C4-2B (cell line): ENCODE data around the gene ASZ1.

Experiments used
- H3K27ac ChIP-seq: fragments of 450-650 bp; 2 replicates; pipeline ENCODE4 v1.5.1; 2017
- ZFX ChIP-seq: fragments of 450-650 bp; IDR thresholded peaks from 2 replicates; pipeline ENCODE4 v1.6.1; 2017
- TF ChIP-seq, protein P1 (sequence below): fragments of 450-650 bp; conservative IDR thresholded peaks from 2 replicates; pipeline ENCODE4 v1.5.1; 2017; ENCODE audit warnings: mild to moderate bottlenecking

ASZ1 gene

DNA sequence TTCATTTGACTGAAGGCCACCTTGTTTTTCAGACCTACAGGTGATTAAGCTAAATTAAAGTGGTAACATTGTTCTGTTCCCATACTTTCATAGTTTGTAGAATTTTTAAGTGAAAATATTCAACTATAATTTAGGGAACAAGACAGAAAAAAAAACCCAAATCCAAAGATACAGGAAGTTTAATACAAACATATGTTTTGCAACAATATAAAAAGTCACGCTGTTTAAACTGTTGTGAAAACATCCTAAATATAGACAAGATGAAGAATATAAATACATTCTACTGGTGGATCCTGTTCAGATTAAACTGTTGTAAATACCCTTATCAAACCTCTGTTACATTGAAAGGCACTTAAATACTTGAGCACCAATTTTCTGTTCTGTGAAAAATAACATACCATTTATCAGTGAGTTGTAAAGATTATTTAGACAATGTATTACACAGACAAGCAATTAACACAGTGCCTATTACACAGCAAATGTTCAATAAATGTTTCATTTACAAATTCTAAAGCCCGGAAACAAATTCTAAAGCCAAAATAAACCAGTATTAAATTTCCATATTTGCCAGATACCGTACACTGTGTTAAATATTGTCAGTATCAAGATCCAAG lies 14.2 kb downstream of the ASZ1 start:
- TF ChIP-seq ZFX: no peak
- TF ChIP-seq, protein P1, sequence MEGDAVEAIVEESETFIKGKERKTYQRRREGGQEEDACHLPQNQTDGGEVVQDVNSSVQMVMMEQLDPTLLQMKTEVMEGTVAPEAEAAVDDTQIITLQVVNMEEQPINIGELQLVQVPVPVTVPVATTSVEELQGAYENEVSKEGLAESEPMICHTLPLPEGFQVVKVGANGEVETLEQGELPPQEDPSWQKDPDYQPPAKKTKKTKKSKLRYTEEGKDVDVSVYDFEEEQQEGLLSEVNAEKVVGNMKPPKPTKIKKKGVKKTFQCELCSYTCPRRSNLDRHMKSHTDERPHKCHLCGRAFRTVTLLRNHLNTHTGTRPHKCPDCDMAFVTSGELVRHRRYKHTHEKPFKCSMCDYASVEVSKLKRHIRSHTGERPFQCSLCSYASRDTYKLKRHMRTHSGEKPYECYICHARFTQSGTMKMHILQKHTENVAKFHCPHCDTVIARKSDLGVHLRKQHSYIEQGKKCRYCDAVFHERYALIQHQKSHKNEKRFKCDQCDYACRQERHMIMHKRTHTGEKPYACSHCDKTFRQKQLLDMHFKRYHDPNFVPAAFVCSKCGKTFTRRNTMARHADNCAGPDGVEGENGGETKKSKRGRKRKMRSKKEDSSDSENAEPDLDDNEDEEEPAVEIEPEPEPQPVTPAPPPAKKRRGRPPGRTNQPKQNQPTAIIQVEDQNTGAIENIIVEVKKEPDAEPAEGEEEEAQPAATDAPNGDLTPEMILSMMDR: no peak
- H3K27ac ChIP-seq: no peak overlapping the region

DNA sequence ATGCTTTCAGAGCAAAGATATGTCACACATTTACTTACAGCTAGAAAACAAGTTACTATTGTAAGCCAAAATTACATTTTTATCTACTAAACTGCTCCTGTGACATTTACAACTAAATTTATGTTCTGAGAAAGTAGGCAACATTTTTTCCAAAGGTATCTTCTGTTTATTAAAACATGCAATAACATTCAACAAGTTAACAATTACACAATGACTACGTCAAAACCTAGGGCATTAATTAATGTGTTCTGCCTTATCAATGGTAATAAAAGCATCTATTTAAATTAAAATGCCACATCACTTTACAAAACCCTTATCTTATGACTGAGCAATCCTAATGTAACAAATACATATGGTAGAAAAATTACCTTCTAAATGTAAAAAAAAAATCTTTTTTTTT lies 14.9 kb downstream of the ASZ1 start:
- no peak overlapping the region for H3K27ac ChIP-seq
- TF ChIP-seq, protein P1: no peak
- no peak for TF ChIP-seq ZFX

DNA sequence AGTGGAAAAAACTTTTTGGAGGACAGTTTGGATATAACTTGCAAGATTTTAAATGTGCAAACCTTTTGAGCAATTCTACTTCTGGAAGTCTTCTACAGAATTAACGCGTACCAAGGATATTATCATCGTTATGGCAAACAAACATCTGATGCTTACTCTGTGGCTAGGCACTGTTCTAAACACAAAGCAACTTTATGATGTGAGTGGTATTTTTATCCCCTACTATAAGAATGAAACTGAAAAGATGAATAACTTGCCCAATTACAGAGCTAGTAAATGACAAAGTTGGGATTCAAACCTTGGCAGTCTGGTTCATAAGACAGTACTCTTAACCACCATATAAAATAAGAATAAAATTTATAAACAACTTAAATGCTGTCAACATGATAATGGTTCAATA lies 15.8 kb downstream of the ASZ1 start:
- no peak overlapping the region for H3K27ac ChIP-seq
- TF ChIP-seq ZFX: no peak
- TF ChIP-seq, protein P1: no peak

DNA sequence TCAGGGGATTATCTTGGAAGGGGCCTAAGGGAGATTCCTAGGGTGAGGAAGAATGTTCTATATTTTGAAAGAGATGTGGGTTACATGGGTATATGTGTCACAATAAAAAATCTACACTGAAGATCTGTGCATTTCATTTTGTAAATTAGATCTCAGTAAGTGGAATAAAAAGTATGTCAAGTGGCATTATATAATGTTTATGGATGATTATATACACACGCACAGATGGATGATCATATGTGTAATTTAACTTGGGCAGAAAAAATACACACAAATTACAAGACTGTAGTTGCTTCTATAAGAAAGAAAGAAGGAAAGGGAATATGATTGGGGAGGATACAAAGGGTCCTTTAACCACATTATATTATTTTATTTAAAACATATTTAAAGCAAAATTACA lies 18.5 kb downstream of the ASZ1 start:
- TF ChIP-seq ZFX: no peak
- TF ChIP-seq, protein P1: no peak

DNA sequence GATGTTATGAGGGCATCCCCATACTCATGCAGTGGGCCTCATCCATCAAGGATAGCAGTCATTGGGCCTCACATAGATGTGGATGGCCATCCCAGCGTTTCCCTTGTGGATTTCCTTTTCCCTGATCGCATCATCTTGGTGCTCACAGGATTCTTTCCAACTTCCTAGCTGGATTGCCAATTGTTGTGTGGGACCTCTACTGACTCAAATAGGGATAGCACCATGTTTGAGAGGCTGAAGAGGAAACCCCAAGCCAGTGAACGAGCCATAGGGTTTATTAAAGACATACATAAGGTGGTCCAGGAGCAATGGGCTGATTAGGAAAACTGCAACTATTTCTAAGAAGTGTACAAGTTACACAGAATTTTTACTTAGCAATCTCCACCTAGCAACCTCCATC lies 21.8 kb downstream of the ASZ1 start:
- TF ChIP-seq, protein P1: peak; percentile 23
- no peak for TF ChIP-seq ZFX
- no peak overlapping the region for H3K27ac ChIP-seq

More for the DNA sequence above, 18.5 kb downstream of the ASZ1 start:
- H3K27ac ChIP-seq: no peak overlapping the region

DNA sequence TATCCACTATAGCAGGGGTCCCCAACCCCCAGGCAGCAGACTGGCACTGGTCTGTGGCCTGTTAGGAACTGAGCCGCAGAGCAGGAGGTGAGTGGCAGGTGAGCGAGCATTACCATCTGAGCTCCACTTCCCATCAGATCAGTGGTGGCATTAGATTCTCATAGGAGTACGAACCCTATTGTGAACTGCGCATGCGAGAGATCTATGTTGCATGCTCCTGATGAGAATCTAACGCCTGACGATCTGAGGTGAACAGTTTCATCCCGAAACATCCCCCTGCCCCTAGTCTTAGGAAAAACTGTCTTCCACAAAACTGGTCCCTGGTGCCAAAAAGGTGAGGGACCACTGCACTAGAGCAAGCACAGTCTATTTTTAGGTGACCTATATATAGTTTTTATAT lies 23.6 kb downstream of the ASZ1 start:
- no peak for TF ChIP-seq ZFX
- TF ChIP-seq, protein P1: no peak

DNA sequence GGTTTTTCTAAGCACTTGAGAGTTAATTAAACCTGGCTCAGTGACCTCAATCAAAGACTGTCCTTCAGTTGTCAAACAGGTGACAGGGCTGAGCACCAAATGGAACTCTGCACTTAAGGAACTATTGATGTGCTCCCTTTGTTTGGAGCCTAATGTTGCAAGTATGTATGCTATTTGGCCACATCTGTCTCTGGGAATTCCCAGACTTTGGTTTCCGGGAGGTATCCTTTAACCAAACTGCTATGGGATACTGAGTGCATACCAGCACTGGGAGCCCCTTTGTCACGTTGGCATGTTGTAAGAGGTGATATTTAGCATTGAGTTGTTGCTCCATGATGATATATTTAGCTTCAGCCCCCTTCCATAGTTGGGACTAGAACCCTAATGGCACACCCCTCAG lies 25.2 kb downstream of the ASZ1 start:
- TF ChIP-seq, protein P1: no peak
- no peak for TF ChIP-seq ZFX
- H3K27ac ChIP-seq: no peak overlapping the region

More for the DNA sequence above, 23.6 kb downstream of the ASZ1 start:
- H3K27ac ChIP-seq: no peak overlapping the region
